ENCODE results near the gene IDH1.

The IDH1 gene

GRCh38 chr2:208186465-208186864, 68.4 kb downstream of the IDH1 start:
- Histone ChIP-seq H3K36me3 (ENCODE audit: insufficient read depth) (no peaks in the 10 kb centered on the region), H3K4me1 (ENCODE audit: low read depth, poor library complexity, severe bottlenecking) (no peaks in the 10 kb centered on the region), H3K79me2 (ENCODE audit: insufficient read depth, low read depth) (no peaks in the 10 kb centered on the region), H3K9ac (no peak overlapping the region), H3K4me2 (no peak overlapping the region), H2AFZ (ENCODE audit: low read depth) (no peak overlapping the region), H3K27ac (no peak overlapping the region), H3K27me3 (ENCODE audit: insufficient read depth, low read depth) (no peaks in the 10 kb centered on the region), H4K20me1 (ENCODE audit: insufficient read depth) (no peaks in the 10 kb centered on the region), H3K4me3 (IDR thresholded peaks at IDR 0.05; ENCODE audit: insufficient read depth, low read depth, low read length) (no peak overlapping the region)
- TF ChIP-seq CTCF (conservative IDR thresholded peaks at IDR 0.05; ENCODE audit: low read depth, low read length), result no peak
